ENCODE results near the gene PHPT1. TPM values are rescaled to one million over a fixed set of nuclear protein-coding genes. Genes with fewer than 3 reads are reported as not detected.
"Not testable (repeated sequence)": the region's sequence is repeated elsewhere in the genome, so short reads cannot be mapped to it uniquely, and the experiment has no call there.

PHPT1 gene
- total RNA-seq = 153 and 179 TPM in 2 replicates

- peak; percentile 87 for DNase-seq (ENCODE audit: extremely low read depth, low read depth, low spot score)
Observed at GRCh38 chr9:136849038-136849959, at the start of gene PHPT1. TSS of gene PHPT1 (plus strand) at chr9:136849409. CDS start at chr9:136849431, 22 bp downstream.

- no peak for DNase-seq (ENCODE audit: extremely low read depth, low read depth, low spot score)
Observed at GRCh38 chr9:136799854-136800657, 49.2 kb upstream of the PHPT1 start.

- DNase-seq (ENCODE audit: extremely low read depth, low read depth, low spot score) = no peak
Observed at GRCh38 chr9:136802321-136802720, 46.9 kb upstream of the PHPT1 start.

- not testable (repeated sequence) for DNase-seq (ENCODE audit: extremely low read depth, low read depth, low spot score)
Observed at GRCh38 chr9:136803009-136803550, 46.1 kb upstream of the PHPT1 start.

GRCh38 chr9:136803551-136804508 lies 45.4 kb upstream of the PHPT1 start:
- DNase-seq (ENCODE audit: extremely low read depth, low read depth, low spot score) = no peak

- DNase-seq (ENCODE audit: extremely low read depth, low read depth, low spot score) = no peak
Observed at GRCh38 chr9:136804509-136805206, 44.6 kb upstream of the PHPT1 start.

GRCh38 chr9:136805207-136805740 lies 43.9 kb upstream of the PHPT1 start:
- DNase-seq (ENCODE audit: extremely low read depth, low read depth, low spot score) = no peak

GRCh38 chr9:136806067-136806466 lies 43.1 kb upstream of the PHPT1 start:
- no peak for DNase-seq (ENCODE audit: extremely low read depth, low read depth, low spot score)

- DNase-seq (ENCODE audit: extremely low read depth, low read depth, low spot score) = no peak
Observed at GRCh38 chr9:136806631-136807201, 42.5 kb upstream of the PHPT1 start.

GRCh38 chr9:136807281-136808074 lies 41.7 kb upstream of the PHPT1 start, which contains the start of gene RABL6:
TSS of gene RABL6 (plus strand) at chr9:136807948. CDS start at chr9:136808197, 249 bp downstream.
- no peak for DNase-seq (ENCODE audit: extremely low read depth, low read depth, low spot score)

GRCh38 chr9:136808075-136808805 lies 41.0 kb upstream of the PHPT1 start:
- no peak for DNase-seq (ENCODE audit: extremely low read depth, low read depth, low spot score)

GRCh38 chr9:136808806-136809158 lies 40.4 kb upstream of the PHPT1 start:
- DNase-seq (ENCODE audit: extremely low read depth, low read depth, low spot score) = no peak

- no peak for DNase-seq (ENCODE audit: extremely low read depth, low read depth, low spot score)
Observed at GRCh38 chr9:136814725-136815421, 34.3 kb upstream of the PHPT1 start.

GRCh38 chr9:136815422-136815782 lies 33.8 kb upstream of the PHPT1 start:
- no peak for DNase-seq (ENCODE audit: extremely low read depth, low read depth, low spot score)

- no peak for DNase-seq (ENCODE audit: extremely low read depth, low read depth, low spot score)
Observed at GRCh38 chr9:136820971-136821825, 28.0 kb upstream of the PHPT1 start.
